NCI-H226 (cell line): ENCODE data around the gene ALG1.
"Not testable (repeated sequence)": the region's sequence is repeated elsewhere in the genome, so short reads cannot be mapped to it uniquely, and the experiment has no call there.

ENCODE experiments used
- DNase-seq: peaks from one replicate; pipeline ENCODE4 v3.0.0-alpha.2; 2015

ALG1 gene

GRCh38 chr16:5103296-5104032, 31.8 kb downstream of the ALG1 start:
- not testable (repeated sequence) for DNase-seq

- not testable (repeated sequence) for DNase-seq
Measured at GRCh38 chr16:5105039-5105438, 33.4 kb downstream of the ALG1 start.

DNA sequence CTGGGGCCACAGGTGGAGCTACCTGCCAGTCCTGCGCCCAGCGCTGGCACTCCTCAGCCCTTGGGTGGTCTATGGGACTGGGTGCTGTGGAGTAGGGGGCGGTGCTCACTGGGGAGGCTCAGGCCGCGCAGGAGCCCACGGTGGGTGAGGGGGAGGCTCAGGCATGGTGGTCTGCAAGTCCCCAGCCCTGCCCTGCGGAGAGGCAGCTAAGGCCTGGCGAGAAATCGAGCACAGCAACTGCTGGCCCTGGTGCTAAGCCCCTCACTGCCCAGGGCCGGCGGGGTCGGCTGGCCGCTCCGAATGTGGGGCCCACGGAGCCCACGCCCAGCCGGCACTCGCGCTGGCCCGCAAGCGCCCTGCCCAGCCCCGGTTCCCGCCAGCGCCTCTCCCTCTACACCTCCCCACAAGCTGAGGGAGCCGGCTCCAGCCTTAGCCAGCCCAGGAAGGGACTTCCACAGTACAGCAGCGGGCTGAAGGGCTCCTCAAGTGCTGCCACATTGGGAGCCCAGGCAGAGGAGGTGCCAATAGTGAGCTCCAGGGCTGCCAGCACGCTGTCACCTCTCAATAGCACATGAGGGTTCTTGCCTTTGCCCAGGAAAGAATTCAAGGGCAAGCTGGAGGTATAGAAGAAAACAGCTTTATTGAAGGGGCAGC, 37.0 kb downstream of the ALG1 start:
- no peak for DNase-seq

- DNase-seq, result not testable (repeated sequence)
Measured at GRCh38 chr16:5110933-5111332, 39.3 kb downstream of the ALG1 start.

DNA sequence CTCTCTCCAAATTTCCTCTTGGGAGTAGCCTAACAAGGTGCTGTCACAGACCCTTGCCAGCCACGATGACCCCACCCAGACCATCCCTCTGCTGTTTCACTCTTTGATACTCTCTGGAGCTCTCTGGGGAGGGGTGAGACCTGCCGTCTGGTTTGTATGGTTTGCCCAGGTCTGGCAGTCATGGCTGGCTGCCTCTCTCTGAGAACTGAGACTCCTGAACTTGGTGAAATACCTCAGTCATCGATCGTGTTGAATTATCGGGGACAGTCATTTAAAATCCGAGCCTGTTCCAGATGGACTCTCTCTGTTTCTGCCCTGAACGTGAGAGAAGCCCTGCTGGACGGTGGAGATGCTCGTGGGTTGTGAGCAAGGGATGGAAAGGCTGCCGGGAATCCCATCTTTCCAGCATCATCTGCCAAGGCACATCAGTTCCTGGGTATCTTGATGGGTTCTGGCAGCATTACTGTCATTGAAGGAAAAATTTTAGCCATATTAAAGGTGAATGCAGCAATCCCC, 45.2 kb downstream of the ALG1 start:
- DNase-seq, result not testable (repeated sequence)

- peak; percentile 59 for DNase-seq
Measured at GRCh38 chr16:5117300-5118087, 45.9 kb downstream of the ALG1 start.

- DNase-seq, result not testable (repeated sequence)
Measured at GRCh38 chr16:5131467-5132004, 59.9 kb downstream of the ALG1 start.

- not testable (repeated sequence) for DNase-seq
Measured at GRCh38 chr16:5132915-5133600, 61.4 kb downstream of the ALG1 start.

- not testable (repeated sequence) for DNase-seq
Measured at GRCh38 chr16:5134739-5135452, 63.3 kb downstream of the ALG1 start.
